H54 (cell line): ENCODE results near the gene TIMP1.

ENCODE experiments used
- DNase-seq: peaks from one replicate; pipeline ENCODE4 v3.0.0; 2011; ENCODE audit warnings: low spot score, mixed read lengths; ENCODE audit not compliant: insufficient read length
- FAIRE-seq: peaks from 3 replicates; lab custom pipeline; 2011; peaks lifted over from hg19 to GRCh38; lab: Jason Lieb, UNC
- POLR2A ChIP-seq: IDR thresholded peaks from 2 replicates; pipeline ENCODE4 v1.6.1; 2011; ENCODE audit warnings: low read depth, mild to moderate bottlenecking, low read length

Gene TIMP1

GRCh38 chrX:47628982-47629381 lies 46.7 kb downstream of the TIMP1 start:
- FAIRE-seq, result no peak
- no peak for TF ChIP-seq POLR2A
- no peak for DNase-seq

GRCh38 chrX:47629419-47630200 lies 47.4 kb downstream of the TIMP1 start, which contains the start of gene CFP:
CFP (minus strand) TSS chrX:47629930; CDS start chrX:47629844, 86 bp downstream.
- TF ChIP-seq POLR2A, result no peak
- FAIRE-seq (no peak), DNase-seq (no peak)

DNA sequence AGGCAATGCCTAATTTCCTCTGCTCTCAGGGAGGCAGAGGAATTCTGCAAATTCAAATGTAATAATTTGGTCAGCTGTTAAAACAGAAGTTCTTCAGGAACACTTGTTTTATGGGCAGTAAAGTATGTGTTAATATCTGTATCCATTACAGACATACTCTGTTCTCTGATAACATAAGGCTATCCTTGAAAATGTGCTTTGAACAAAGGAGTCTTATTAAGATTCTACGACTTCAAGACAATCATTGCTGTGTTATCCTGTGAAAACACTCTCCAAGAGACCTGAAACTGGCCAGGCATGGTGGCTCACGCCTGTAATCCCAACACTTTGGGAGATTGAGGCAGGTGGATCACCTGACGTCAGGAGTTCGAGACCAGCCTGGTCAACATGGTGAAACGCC lies 49.4 kb downstream of the TIMP1 start:
- DNase-seq (no peak), FAIRE-seq (no peak)
- TF ChIP-seq POLR2A, result no peak

GRCh38 chrX:47632666-47633065 lies 50.4 kb downstream of the TIMP1 start:
- FAIRE-seq (no peak), DNase-seq (no peak)
- TF ChIP-seq POLR2A, result no peak

GRCh38 chrX:47633689-47634590 lies 51.7 kb downstream of the TIMP1 start:
- FAIRE-seq (no peak), DNase-seq (no peak)
- TF ChIP-seq POLR2A, result no peak

GRCh38 chrX:47634871-47635575 lies 52.8 kb downstream of the TIMP1 start:
- FAIRE-seq, result no peak
- TF ChIP-seq POLR2A, result no peak
- DNase-seq, result no peak
